ENCODE results near the gene CCL8.

Gene CCL8

DNA sequence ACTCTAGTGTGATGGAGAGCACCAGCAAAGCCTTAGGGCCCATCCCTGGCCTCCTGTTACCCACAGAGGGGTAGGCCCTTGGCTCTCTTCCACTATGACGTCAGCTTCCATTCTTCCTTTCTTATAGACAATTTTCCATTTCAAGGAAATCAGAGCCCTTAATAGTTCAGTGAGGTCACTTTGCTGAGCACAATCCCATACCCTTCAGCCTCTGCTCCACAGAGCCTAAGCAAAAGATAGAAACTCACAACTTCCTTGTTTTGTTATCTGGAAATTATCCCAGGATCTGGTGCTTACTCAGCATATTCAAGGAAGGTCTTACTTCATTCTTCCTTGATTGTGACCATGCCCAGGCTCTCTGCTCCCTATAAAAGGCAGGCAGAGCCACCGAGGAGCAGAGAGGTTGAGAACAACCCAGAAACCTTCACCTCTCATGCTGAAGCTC is at the start of gene CCL8:
CCL8 (plus strand) TSS at position 397 of the 445 bp plus-strand sequence. CDS start 67 bp downstream, outside the sequence.
- DNase-seq, result no peak

DNA sequence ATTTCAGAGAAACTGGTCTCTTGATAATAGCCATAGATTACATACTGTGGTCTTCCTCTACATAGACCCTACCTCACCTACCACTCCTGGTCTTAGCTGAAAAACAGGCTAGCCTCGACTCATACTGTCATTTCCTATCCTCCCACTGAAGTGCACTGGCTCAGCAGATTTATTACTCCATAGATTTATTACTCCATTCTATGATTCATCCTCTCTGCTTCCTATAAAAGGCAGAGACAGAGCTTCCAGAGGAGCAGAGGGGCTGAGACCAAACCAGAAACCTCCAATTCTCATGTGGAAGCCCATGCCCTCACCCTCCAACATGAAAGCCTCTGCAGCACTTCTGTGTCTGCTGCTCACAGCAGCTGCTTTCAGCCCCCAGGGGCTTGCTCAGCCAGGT is 49.3 kb upstream of the CCL8 start, which contains the start of gene CCL7:
CCL7 (plus strand) TSS at position 253 of the 400 bp plus-strand sequence; CDS start at position 323, 70 bp downstream.
- DNase-seq, result no peak

DNA sequence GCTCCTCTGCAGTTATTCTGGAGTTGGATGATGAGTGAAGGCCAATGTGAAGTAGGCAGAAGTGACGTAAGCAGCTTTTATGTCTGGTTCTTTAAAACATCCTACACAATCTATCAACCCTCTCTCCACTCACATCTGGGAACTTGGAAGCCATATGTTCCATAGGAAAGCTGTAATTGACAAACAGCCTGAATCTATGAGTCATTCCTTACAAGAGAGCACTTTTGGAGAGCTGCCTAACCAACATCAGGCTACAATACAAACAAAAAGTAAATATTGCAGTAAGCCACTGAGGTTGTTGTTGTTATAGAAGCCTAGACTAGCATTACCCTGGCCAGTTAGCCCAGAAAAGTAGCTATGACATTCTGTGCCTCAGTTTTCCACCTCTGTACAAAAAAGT is 43.4 kb upstream of the CCL8 start:
- DNase-seq, result no peak

DNA sequence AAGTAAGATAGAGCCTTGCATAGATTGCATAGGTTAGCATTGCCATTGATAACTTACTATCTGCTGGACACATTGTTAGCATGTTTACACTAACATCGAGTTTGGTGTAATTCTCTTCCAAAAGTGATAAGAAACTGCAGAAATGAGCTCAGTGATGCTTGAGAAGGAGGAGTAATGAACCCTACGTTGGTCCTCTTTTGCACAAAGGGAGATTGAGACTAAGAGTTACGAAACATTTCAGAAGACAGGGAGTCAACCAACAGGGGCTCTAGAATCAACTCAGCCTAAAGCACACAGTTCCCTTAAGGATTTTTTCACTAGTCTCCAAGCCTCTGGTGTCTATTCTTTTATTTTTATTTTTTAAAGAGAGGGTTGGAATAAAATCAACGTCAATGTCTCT is 42.4 kb upstream of the CCL8 start:
- DNase-seq, result no peak

DNA sequence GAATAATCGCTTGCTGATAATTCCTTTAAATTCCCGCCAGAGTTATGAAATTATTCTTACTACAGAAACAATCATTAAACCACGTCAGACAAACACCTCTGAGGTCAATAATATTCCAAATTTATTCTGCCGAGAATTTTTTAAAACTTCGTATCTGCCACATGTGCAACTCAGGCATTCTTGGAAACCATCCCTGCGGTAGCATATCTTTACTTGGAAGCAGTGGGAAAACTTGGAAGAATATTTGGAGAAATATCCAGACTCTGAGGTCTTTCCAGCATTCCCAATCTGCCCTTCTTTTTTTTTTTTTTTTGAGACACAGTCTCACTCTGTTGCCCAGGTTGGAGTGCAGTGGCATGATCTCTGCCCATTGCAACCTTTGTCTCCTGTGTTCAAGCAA is 35.7 kb upstream of the CCL8 start:
- no peak for DNase-seq

DNA sequence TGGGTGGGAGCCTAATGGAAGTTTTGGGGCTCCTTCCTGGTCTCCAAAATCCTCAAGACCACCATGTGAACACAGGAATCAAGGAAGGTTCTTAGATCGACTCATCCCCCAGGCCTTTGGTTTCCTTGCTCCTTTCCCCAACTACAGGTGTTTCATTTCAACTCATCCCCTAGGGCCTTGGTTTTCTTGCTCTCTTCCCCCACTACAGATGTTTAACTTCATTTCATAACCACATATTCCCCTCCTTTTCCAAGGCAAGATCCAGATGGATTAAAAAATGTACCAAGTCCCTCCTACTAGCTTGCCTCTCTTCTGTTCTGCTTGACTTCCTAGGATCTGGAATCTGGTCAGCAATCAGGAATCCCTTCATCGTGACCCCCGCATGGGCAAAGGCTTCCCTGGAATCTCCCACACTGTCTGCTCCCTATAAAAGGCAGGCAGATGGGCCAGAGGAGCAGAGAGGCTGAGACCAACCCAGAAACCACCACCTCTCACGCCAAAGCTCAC is 33.9 kb upstream of the CCL8 start, which contains the start of gene CCL11:
CCL11 (plus strand) TSS at position 457 of the 507 bp plus-strand sequence. CDS start 67 bp downstream, outside the sequence.
- DNase-seq, result no peak

DNA sequence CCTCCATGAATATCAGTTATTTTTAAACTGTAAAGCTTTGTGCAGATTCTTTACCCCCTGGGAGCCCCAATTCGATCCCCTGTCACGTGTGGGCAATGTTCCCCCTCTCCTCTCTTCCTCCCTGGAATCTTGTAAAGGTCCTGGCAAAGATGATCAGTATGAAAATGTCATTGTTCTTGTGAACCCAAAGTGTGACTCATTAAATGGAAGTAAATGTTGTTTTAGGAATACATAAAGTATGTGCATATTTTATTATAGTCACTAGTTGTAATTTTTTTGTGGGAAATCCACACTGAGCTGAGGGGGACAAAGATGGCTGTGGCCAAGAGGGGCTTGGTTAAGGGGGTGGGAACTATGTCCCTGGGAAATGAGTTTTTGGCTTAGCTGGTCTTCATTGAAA is 31.4 kb upstream of the CCL8 start:
- DNase-seq, result no peak

DNA sequence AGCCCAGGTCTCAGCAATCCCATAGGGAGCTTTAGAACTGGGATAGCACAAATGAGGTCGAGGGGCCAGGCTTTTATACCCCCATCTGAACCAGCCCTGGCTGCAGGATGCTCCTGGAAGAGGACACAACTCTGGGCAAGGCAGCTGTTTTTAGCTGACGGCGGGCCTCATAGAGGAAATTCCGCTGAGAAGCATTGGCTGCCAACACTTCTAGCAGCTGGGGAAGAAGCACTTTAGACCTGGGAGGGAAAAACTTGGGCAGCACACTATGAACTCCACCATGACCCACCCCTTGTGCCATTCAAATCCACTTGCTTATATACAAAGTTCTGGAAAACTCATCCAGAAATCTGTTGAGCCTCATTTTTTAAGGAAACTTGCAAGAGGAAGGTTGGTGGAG is 28.6 kb upstream of the CCL8 start:
- no peak for DNase-seq

DNA sequence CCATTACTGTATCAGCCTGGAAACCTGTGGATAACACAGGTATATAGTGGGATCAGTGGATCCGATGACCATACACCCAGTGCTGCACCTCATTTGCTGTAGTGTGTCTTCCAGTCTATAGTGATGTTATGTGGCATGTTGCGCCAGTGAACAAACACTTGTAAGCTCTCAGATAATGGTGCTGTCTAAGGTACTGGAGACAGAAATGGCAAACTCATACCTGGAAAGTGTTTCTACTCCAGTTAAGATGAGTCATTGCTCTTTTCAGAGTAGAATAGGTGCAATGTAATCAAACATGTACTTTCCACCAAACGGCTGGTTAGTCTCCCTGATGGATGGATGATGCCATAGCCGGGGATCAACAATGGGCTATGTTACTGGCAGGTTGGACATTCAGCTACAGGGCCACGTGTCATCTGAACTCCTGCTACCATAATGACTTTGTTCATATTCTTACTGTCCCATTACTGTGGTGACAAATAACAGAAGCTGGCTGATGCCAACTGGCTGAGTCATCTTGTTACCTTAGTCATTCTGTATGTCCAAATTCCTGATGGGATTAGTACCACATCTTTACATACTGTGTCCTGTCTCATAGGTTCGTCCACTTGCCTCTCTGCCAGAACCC is 27.4 kb upstream of the CCL8 start:
- no peak for DNase-seq

DNA sequence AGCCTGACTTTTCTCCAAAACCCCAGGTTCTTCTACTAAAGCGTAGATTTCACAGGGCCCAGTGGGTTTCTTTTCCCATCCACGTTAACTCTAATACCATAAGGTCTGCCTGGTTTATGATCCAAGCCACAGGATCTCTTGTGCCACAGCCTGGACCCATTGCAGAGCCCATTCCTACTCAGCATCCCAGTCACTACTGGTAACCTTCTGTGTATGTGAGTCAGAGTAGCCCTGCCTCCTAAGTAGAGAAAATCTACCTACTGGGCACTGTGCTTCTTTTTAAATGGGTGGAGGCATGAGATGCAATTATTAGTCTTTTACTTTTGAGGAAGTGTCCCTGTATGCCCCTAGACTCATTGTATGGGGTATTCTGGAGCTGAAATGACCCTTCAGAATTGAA is 20.2 kb upstream of the CCL8 start:
- DNase-seq, result no peak

DNA sequence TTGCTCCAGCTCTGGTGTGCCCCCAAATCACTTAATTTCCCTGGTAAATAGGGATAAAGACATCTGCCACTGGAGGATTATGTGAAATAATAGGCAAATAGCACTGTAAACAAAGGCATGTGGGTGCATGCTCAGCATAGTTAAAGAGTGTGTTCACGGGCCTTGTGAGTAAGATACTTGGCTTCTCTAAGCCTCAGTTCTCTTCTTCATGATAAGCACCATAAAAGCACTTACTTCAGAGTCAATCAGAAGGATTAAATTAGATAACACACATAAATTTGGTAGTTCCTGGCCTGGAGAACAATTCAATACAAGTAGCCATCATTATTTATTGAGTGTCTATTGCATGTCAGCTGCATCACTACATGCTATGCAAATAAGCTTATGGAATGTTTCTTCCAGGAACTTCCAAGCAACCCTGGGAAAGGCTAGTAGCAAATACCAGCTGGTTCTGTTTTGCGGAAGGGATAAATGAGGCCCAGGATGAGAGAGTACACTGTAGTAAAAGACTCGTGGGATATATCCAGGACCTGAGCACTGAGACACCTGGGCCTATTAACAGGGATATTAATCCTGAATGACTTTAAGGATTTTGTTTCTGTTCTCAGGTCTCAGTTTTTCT is 19.2 kb upstream of the CCL8 start:
- no peak for DNase-seq

DNA sequence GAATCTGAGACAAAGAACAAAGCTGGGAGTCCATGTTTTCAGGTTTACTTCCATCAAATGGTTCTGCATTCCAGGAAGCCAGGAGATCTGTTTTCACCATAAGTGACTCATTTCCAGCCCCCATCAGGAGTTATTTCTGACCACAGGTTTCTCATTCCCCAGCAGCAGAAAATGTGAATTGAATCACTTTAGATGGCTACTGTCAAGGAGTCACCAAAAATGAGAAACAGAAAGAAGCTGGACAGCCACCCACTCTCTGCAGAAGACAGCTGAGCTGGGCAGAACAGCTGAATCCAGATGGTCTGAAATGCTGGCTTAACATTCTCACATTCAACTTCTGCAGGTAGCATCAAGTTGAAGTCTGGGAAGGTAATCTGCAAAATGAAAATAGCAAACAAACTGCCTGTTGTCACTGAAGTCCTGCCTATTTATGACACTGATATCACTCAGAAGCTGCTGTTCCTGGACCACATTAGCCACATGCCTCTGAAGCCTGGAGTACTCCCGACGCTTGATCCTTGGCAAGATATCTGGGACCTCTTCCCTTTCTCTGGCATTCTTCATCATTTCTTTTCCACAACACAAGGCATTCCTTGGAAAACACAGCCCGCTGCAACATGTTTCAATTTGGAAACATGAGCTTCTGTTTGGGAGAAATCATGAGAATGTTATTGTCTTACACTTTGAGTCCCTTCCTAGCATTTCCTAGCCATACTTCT is 18.4 kb upstream of the CCL8 start:
- no peak for DNase-seq

DNA sequence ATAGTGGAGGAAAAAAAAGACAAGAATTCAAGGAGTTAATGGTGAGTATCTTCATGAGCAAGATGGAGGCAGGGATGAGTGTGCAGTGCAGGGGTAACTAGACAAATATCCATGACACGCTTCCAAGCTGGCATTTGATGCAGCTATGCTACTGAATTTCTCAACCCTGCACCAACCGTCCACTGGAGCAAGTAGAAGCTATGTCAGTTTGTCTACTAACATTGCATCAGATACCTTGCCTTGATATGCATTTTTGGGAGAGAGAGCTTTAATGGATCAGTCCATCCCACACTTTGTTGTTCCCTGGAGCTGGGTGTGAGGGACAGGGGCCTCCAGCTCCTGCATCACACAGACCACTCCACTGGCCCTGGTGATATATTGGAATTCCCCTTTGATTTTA is 17.2 kb upstream of the CCL8 start:
- DNase-seq, result no peak

DNA sequence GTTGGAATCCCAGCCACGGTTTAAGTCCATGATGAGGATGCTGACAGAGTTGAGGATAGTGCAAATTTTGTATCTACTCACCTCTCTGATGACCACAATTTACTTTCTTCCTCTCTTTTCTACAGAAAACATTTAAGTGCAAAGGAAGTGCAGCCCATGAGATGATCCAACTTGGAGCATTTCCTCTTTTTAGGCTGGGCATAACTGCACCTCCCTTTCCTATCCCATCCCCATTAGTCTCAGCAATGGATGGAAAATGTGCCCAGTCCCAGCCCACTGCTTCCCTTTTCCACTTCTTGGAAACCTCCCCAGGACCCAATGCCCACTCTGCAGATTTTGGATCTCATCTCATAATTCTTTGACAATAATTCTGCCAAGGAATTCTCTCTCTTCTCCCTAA is 16.6 kb upstream of the CCL8 start:
- no peak for DNase-seq

DNA sequence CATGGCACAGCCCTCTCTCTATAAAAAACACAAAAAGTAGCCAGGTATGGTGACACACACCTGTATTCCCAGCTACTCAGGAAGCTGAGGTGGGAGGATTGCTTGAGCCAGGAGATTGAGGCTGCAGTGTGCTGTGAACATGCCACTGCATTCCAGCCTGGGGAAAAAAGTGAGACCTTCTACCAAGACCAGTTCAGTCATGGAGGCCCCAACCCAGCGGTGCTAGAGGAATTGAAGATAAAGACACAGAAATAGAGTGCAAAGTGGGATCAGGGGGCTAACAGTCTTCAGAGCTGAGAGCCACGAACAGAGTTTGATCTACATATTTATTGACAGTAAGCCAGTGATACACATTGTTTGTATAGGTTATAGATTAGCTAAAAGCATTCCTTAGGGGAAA is 15.6 kb upstream of the CCL8 start:
- no peak for DNase-seq

DNA sequence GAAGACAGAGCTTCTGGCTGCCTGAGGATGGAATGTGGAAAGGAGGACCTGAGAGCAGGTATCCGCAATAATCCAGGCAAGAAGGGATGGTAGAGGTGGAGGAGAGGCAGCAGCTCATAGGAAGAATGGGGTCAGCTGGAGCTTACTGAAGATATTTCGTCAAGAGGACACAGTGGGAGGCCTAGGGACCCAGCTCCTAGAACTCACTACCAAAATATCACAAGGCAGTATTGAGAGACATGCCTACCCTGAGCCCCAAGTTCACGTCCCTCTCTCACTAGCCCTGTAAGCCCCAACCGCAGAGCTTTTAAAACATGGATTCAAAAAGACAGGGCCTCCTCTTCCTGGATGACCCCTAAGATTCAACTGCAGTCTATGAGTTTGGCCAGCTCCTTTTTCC is 14.2 kb upstream of the CCL8 start:
- DNase-seq, result no peak

DNA sequence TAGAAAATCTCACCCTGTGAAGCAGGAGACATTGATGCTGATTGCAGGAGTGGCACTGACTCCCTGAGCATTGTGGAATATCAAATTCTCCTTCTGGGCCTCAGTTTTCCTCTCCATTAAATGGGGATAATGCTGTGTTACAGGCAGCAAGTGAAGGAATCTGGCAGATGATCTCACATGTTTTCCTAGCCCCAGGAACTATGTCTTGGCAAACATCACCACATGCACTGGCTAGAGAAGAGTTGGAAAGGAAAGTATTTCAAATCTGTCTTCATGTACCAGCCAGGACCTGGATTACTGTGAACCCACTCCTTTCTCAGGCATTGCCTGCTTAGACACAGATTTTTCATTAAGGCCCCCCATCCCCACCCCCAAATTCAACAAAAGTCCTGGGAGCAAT is 13.6 kb upstream of the CCL8 start:
- DNase-seq, result no peak

DNA sequence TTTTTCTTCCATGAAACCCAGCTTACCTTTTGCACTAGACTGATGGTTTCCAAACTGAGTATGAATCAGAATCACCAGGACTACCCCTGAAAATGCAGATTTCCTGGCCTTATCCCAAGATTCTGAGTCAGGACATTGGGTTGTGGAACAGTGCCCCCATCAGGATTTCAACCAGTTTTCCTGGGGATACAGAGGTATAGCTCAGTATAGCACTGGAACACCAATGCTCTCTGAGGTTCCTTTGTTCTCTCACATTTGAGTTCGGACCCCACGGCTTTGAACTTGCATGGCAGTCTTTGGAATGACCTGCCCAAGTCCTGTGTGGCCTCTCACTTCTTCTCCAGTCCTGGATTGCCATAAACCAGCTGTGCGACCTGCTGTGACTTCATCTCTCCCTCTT is 12.8 kb upstream of the CCL8 start:
- no peak for DNase-seq

DNA sequence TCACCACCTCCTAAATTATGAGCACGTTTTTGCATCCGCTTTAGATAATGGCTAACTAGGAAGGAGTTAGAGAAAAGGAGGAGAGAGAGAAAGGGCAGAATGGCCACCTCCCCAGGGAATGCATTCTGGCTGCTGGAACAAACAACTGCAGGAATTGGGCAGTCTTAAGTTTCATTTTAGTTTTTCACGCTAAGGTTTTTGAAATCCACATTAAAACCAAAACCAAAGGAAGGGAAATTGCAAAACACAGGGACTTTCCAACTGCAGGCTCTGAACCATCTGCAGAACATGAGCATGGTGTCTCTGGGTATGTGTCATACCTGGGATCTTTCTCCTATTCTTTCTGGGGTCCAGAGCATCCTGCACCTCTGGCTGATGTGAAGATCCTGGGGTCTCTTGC is 12.1 kb upstream of the CCL8 start:
- no peak for DNase-seq

DNA sequence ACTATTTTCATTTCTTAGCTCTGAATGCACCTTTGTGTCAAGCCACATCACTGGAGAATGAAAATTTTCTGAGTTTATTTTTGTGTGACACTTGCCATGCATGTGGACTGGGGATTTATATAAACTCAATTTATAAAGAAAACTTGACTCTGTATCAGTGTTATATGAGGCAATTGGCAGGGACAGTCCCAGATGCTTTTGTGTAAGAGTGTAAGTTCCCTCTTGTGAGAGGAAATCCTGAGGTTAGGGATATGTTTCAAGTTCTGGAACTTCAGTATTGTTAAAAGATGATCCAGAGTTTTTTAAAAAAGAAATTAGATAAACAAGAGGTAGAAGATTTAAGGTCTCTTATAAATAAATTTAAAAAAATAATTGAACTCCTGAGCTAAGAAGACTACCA is 10.9 kb upstream of the CCL8 start:
- no peak for DNase-seq

DNA sequence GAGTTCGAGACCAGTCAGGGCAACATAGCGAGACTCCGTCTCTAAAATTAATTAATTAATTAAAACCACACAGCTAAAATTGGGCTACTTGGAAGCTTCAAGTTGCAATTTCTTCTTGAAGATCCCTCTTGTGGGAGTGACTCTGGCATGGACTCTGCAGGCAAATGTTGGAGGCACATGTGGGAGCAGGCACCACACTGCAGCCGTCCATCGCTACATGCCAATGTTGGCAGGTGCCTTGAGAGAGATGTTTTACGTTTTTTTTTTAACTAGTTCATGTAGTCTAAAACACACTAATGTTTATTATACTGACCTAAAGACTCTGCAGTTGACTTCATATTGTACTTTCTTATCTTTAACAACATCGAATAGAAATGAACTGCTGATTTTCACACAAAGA is 7.9 kb upstream of the CCL8 start:
- no peak for DNase-seq

DNA sequence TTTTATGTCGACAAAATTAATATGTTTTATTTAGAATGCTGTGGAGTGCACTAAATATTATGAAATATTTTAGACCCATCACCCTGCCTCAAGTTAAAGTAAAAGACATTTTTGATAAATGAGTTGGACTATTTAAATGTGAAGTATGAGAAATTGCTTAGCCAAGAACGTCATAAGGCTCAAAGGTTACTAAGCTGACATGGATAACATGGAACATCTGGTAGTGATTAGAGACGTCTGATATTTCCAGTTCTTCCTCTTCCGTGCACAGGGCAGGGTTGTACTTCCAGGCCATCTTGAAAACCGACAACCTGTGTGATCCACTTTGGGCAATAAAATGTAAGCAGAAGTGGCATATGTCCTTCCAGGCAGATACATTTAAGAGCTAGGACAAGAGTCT is 7.2 kb upstream of the CCL8 start:
- no peak for DNase-seq

DNA sequence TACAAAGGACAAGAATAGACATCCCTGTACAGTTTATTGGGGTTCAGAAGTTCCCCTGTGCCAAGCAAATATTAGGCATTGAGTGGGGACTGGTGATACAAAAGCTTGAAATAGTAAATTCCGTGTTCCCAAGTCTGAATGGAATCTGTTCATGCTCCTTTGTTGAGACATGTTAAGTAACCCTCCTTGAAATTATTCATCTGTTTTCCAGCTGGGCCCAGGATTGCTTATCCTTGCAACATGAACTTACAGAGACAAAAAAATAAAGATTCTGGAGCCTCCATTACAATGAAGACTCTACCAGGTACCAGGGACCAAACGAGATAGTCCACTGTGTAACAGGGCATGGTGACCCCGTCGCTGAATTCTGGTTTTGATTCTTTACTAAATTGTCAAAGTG is 6.1 kb upstream of the CCL8 start:
- no peak for DNase-seq

DNA sequence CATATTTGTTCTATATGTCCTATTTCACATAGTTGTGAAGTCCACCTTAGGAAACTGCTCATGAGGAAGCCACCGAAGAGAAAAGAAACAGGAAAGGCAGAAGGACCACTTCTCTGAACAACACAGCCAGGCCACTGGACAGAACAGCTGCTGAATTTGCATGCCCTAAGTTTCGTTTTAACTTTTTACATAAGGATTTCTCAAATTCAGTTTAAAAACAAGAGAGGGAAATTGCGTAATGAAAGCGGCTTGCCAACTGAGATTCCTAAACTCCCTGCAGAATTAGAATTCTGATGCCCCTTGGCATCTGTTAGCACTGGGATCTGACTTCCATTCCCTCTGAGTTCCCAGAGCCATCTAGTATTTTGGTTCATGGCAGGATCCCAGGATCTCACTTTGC is 5.0 kb upstream of the CCL8 start:
- DNase-seq, result no peak
